Skeletal muscle satellite cell (primary cell): ENCODE results near the gene C3orf18.

Experiments used
- H3K27me3 ChIP-seq: 2 replicates; pipeline ENCODE4 v1.7.0; 2013; ENCODE audit warnings: low read length; ENCODE audit not compliant: control insufficient read depth, insufficient read depth
- H3K36me3 ChIP-seq: 2 replicates; pipeline ENCODE4 v1.7.0; 2013; ENCODE audit warnings: mild to moderate bottlenecking, control low read depth, low read length; ENCODE audit not compliant: insufficient read depth
- H3K4me1 ChIP-seq: 2 replicates; pipeline ENCODE4 v1.7.0; 2013; ENCODE audit warnings: low read length; ENCODE audit not compliant: control insufficient read depth, insufficient read depth
- H3K4me2 ChIP-seq: 2 replicates; pipeline ENCODE4 v1.7.0; 2013; ENCODE audit warnings: mild to moderate bottlenecking, low read length
- H3K4me3 ChIP-seq: 2 replicates; pipeline ENCODE4 v1.7.0; 2013; ENCODE audit warnings: low read length
- H3K9ac ChIP-seq: 2 replicates; pipeline ENCODE4 v1.7.0; 2013; ENCODE audit warnings: mild to moderate bottlenecking, low read depth, low read length, moderate library complexity
- H3K9me3 ChIP-seq: replicated peaks from 2 replicates; pipeline ENCODE4 v1.7.0; 2013; ENCODE audit warnings: mild to moderate bottlenecking, control low read depth, low read length

Gene C3orf18

GRCh38 chr3:50600141-50600753 is 32.7 kb upstream of the C3orf18 start:
- no peaks in the 10 kb centered on the region for H3K36me3 ChIP-seq
- no peaks in the 10 kb centered on the region for H3K9me3 ChIP-seq
- no peaks in the 10 kb centered on the region for H3K27me3 ChIP-seq
- H3K4me1 ChIP-seq: peaks cover 29% of the 10 kb centered on the region
- no peak overlapping the region for H3K9ac ChIP-seq
- H3K4me2 ChIP-seq: no peak overlapping the region
- no peak overlapping the region for H3K4me3 ChIP-seq

- H3K4me1 ChIP-seq: peaks cover 29% of the 10 kb centered on the region
- no peak overlapping the region for H3K9ac ChIP-seq
- no peak overlapping the region for H3K4me3 ChIP-seq
- no peaks in the 10 kb centered on the region for H3K27me3 ChIP-seq
- H3K9me3 ChIP-seq: no peaks in the 10 kb centered on the region
- no peak overlapping the region for H3K4me2 ChIP-seq
- no peaks in the 10 kb centered on the region for H3K36me3 ChIP-seq
Measured at GRCh38 chr3:50599716-50600118, 32.2 kb upstream of the C3orf18 start.

DNA sequence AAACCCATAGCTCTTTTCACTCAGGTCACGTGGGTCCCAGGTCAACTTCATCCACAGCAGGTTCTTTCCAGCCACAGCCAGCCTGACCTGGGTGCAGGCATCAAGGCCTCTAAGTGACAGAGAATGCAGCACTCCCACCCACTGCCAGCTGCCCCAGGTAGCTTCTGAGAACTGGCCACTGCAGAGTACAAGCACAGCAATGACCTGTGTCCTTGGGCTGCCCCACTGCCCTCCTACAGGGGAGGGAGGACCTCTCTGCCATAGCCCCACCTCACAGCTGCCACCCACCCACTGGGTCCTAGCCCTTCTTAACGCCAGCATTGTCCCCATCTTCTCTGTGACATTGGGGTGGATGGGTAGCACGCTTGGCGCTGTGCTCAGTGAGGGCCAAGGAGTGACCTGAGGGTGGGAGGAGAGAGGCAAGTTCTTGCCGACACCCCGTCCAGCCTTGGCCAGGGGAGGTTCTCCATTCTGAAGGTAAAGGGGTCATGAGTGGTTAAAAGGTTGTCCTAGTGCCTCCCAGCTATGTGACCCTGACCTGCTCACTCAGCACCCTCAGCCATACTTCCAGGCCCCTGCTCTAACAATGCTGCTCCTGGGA is 31.7 kb upstream of the C3orf18 start:
- H3K4me2 ChIP-seq: no peak overlapping the region
- H3K9ac ChIP-seq: no peak overlapping the region
- H3K4me1 ChIP-seq: peaks cover 29% of the 10 kb centered on the region
- no peaks in the 10 kb centered on the region for H3K36me3 ChIP-seq
- H3K4me3 ChIP-seq: no peak overlapping the region
- H3K9me3 ChIP-seq: no peaks in the 10 kb centered on the region
- H3K27me3 ChIP-seq: no peaks in the 10 kb centered on the region

GRCh38 chr3:50594253-50594785 is 26.8 kb upstream of the C3orf18 start:
- Histone ChIP-seq H3K9me3 (no peaks in the 10 kb centered on the region), H3K4me2 (no peak overlapping the region), H3K27me3 (no peaks in the 10 kb centered on the region), H3K4me1 (peaks cover 8% of the 10 kb centered on the region), H3K4me3 (no peak overlapping the region), H3K36me3 (no peaks in the 10 kb centered on the region), H3K9ac (no peak overlapping the region)

- Histone ChIP-seq H3K9ac (no peak overlapping the region), H3K4me1 (peaks cover 8% of the 10 kb centered on the region), H3K4me2 (no peak overlapping the region), H3K36me3 (no peaks in the 10 kb centered on the region), H3K4me3 (no peak overlapping the region), H3K9me3 (no peaks in the 10 kb centered on the region), H3K27me3 (no peaks in the 10 kb centered on the region)
Measured at GRCh38 chr3:50592568-50592967, 25.0 kb upstream of the C3orf18 start.

DNA sequence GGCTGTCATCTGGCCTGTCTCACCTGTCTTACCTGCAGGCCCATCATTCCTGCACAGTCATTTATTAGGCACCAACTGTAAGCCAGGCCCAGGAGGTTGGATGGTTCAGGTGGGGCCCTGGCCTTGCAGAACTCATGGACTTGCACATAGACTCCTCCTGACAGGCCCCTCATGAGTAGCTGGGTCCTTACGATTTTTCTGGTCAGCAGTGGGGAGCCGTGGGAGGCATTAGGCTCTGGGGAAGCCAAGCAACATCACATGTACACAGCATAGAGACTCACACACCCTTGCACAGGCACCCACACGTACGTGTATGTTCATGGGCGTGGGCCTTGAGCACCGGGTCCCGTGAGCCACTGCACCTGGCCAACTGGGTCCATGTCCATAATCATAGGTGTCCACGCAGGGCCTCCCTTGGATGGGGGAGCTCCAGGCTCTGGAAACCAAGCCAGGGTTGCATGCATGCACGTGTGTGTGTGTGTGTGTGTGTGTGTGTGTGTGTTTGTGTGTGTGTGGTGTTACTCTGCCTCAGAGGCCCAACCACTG is 23.7 kb upstream of the C3orf18 start:
- H3K36me3 ChIP-seq: no peaks in the 10 kb centered on the region
- H3K9ac ChIP-seq: no peak overlapping the region
- H3K4me2 ChIP-seq: no peak overlapping the region
- peaks cover 8% of the 10 kb centered on the region for H3K4me1 ChIP-seq
- no peak overlapping the region for H3K4me3 ChIP-seq
- no peaks in the 10 kb centered on the region for H3K9me3 ChIP-seq
- no peaks in the 10 kb centered on the region for H3K27me3 ChIP-seq

GRCh38 chr3:50588759-50589433 is 21.3 kb upstream of the C3orf18 start:
- H3K4me3 ChIP-seq: no peak overlapping the region
- peaks cover 8% of the 10 kb centered on the region for H3K4me1 ChIP-seq
- H3K4me2 ChIP-seq: no peak overlapping the region
- no peaks in the 10 kb centered on the region for H3K9me3 ChIP-seq
- H3K9ac ChIP-seq: no peak overlapping the region
- H3K36me3 ChIP-seq: no peaks in the 10 kb centered on the region
- no peaks in the 10 kb centered on the region for H3K27me3 ChIP-seq

GRCh38 chr3:50587806-50588758 is 20.5 kb upstream of the C3orf18 start:
- H3K9me3 ChIP-seq: no peaks in the 10 kb centered on the region
- H3K9ac ChIP-seq: no peak overlapping the region
- H3K4me2 ChIP-seq: no peak overlapping the region
- H3K36me3 ChIP-seq: no peaks in the 10 kb centered on the region
- no peaks in the 10 kb centered on the region for H3K27me3 ChIP-seq
- no peak overlapping the region for H3K4me3 ChIP-seq
- peaks cover 8% of the 10 kb centered on the region for H3K4me1 ChIP-seq

DNA sequence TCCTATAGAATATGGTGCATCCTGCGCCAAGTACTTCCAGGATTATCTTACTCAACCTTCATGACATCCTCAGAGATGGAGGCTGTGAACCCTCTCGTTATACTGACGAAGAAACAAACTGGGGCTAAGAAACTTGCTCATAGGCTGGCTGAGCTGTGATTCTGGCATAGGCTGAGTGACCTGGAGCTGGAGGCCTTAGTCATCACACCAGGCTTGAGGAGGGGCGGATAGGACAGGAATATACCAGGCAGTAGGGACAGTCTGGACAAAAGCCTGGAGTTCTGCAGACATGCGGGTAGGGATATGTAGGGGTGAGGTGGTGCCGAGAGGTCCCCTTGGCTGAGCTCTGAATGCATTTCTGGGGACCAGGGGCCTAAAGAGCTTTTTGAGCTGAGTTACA is 19.8 kb upstream of the C3orf18 start:
- Histone ChIP-seq H3K4me2 (no peak overlapping the region), H3K4me3 (no peak overlapping the region), H3K27me3 (no peaks in the 10 kb centered on the region), H3K9me3 (no peaks in the 10 kb centered on the region), H3K36me3 (no peaks in the 10 kb centered on the region), H3K4me1 (peaks cover 8% of the 10 kb centered on the region), H3K9ac (no peak overlapping the region)

GRCh38 chr3:50586763-50587070 is 19.2 kb upstream of the C3orf18 start:
- Histone ChIP-seq H3K4me3 (no peak overlapping the region), H3K27me3 (no peaks in the 10 kb centered on the region), H3K4me1 (peaks cover 8% of the 10 kb centered on the region), H3K9ac (no peak overlapping the region), H3K4me2 (no peak overlapping the region), H3K9me3 (no peaks in the 10 kb centered on the region), H3K36me3 (no peaks in the 10 kb centered on the region)
